ENCODE measurements around the gene RBPJ. TPM values are rescaled to one million over a fixed set of nuclear protein-coding genes. Genes with fewer than 3 reads are reported as not detected.

The RBPJ gene
- total and polyA plus RNA-seq, 2 of the 8 experiments (the other 6 are each of a cell fraction or from before 2014, with no cell fraction given), result 65.5 to 217 TPM

GRCh38 chr4:26284536-26284935 is 36.3 kb upstream of the RBPJ start:
- Histone ChIP-seq H2BK20ac (ENCODE audit: low read length) (no peak overlapping the region), H3K36me3 (ENCODE audit: control insufficient read depth in 2 of 4, insufficient read depth in 4 of 4, low read length in 3 of 4) (no peaks in the 10 kb centered on the region), H3K9me3 (ENCODE audit: insufficient read depth in 2 of 2, low read depth in 1 of 2, low read length in 1 of 2) (no peaks in the 10 kb centered on the region), H3K9ac (replicated peaks in 1 of 4; ENCODE audit: extremely low read depth in 1 of 4, low read depth in 3 of 4, low read length in 3 of 4) (no peak overlapping the region), H2BK5ac (ENCODE audit: low read depth, low read length) (no peak overlapping the region), H3K14ac (ENCODE audit: insufficient read length) (no peak overlapping the region), H2AK5ac (ENCODE audit: low read depth, low read length) (no peak overlapping the region), H2AFZ (ENCODE audit: low read length) (no peak overlapping the region; the same call in 1 of the 2 replicates), H3K27me3 (replicated peaks in 1 of 4; ENCODE audit: control insufficient read depth in 3 of 4, extremely low read depth in 1 of 4, insufficient read depth in 3 of 4, low read length in 3 of 4) (no peaks in the 10 kb centered on the region), H4K91ac (replicated peaks; ENCODE audit: insufficient read length, low read length) (no peak overlapping the region), H3K18ac (ENCODE audit: extremely low read depth, low read length) (no peak overlapping the region), H3K4me2 (ENCODE audit: insufficient read depth in 1 of 2, low read depth in 2 of 2, low read length in 2 of 2) (no peak overlapping the region), H3K23me2 (ENCODE audit: low read depth, low read length) (no peaks in the 10 kb centered on the region), H3K79me2 (ENCODE audit: control insufficient read depth in 1 of 2, insufficient read depth in 2 of 2, low read length in 2 of 2) (no peaks in the 10 kb centered on the region), H2BK120ac (replicated peaks; ENCODE audit: low read depth, low read length) (no peak overlapping the region), H4K20me1 (replicated peaks in 1 of 2; ENCODE audit: control insufficient read depth in 1 of 2, insufficient read depth in 2 of 2, low read length in 2 of 2) (no peaks in the 10 kb centered on the region), H3K4me1 (replicated peaks in 1 of 4; ENCODE audit: control insufficient read depth in 3 of 4, insufficient read depth in 4 of 4, low read length in 3 of 4) (peaks cover 0 to 3% (median 0%) of the 10 kb centered on the region in 4 experiments; a peak in 1 of 7 replicates), H3K79me1 (ENCODE audit: low read depth, low read length) (no peaks in the 10 kb centered on the region), H3K56ac (replicated peaks; ENCODE audit: insufficient read length, low read depth, low read length) (no peak overlapping the region), H3K4ac (replicated peaks; ENCODE audit: insufficient read length, low read depth, low read length) (no peak overlapping the region), H3K27ac (ENCODE audit: low read depth, low read length) (no peak overlapping the region), H4K8ac (ENCODE audit: extremely low read depth, insufficient read depth, low read length) (no peak overlapping the region), H3K4me3 (ENCODE audit: extremely low read depth in 1 of 4, insufficient read depth in 2 of 4, low read depth in 3 of 4, low read length in 4 of 4) (no peak overlapping the region), H2BK12ac (ENCODE audit: low read depth, low read length) (no peak overlapping the region), H4K5ac (ENCODE audit: insufficient read length, low read depth, low read length) (no peak overlapping the region), H2BK15ac (ENCODE audit: low read length) (no peak overlapping the region), H3K23ac (ENCODE audit: insufficient read length) (no peak overlapping the region)
- WGBS, 2 experiments (ENCODE audit: extremely low coverage in 1 of 2, insufficient coverage in 1 of 2, insufficient read length in 1 of 2, insufficient replicate concordance in 2 of 2, low coverage in 1 of 2, low lambda C conversion rate in 2 of 2, missing lambda C conversion rate in 1 of 2), result 92% methylated on average over 8 of the region's 8 CpGs; no CpG with 5 or more reads in 1 of the 2 experiments
- ChIA-PET CTCF (ENCODE audit: partially characterized antibody) (interaction anchor here (1.2 to 3.6 kb wide), 2 partner anchors 45 to 296 kb away, joined by 3 to 16 read pairs; no protein-coding TSS in a partner anchor), POLR2A (ENCODE audit: partially characterized antibody) (interaction anchor here (1.2 kb wide), 1 partner anchor 26 kb away, joined by 3 read pairs; no protein-coding TSS in a partner anchor)
- no peak for FAIRE-seq
- DNase-seq (ENCODE audit: low read depth in 1 of 2, low spot score in 2 of 2), result no peak
- TF ChIP-seq CHD2 (IDR thresholded peaks at IDR 0.05; ENCODE audit: low read length) (no peak), TAF1 (IDR thresholded peaks at IDR 0.05; ENCODE audit: low read depth, low read length) (no peak), SAP30 (IDR thresholded peaks at IDR 0.05; ENCODE audit: insufficient read depth, insufficient replicate concordance, low read length) (no peak), ZNF274 (IDR thresholded peaks at IDR 0.05; ENCODE audit: borderline replicate concordance, extremely low read depth, low read length) (no peak), SP2 (IDR thresholded peaks at IDR 0.05; ENCODE audit: low read length) (no peak), POLR2A (IDR thresholded peaks at IDR 0.05; ENCODE audit: control extremely low read depth in 1 of 2, low read depth in 2 of 2, low read length in 2 of 2) (no peak), JUND (IDR thresholded peaks at IDR 0.05; ENCODE audit: low read length) (no peak), ATF2 (IDR thresholded peaks at IDR 0.05; ENCODE audit: low read length) (no peak), SP4 (IDR thresholded peaks at IDR 0.05; ENCODE audit: low read length) (no peak), PHF8 (conservative IDR thresholded peaks at IDR 0.05; ENCODE audit: low read depth, low read length) (no peak), POLR2AphosphoS5 (IDR thresholded peaks at IDR 0.05; ENCODE audit: low read depth, low read length) (no peak), SIRT6 (IDR thresholded peaks at IDR 0.05; ENCODE audit: low read length) (no peak), FOSL1 (IDR thresholded peaks at IDR 0.05; ENCODE audit: insufficient read depth, low read depth, low read length) (no peak), SP1 (IDR thresholded peaks at IDR 0.05; ENCODE audit: low read depth, low read length) (no peak)

Data from H1 (cell line).